HepG2 (cell line): ENCODE data around the gene PPP1R18. TPM values are rescaled to one million over a fixed set of nuclear protein-coding genes. Genes with fewer than 3 reads are reported as not detected.

Experiments
- ATAC-seq: fragments of 200-7000 bp; cut with Tn5 transposase; 3 replicates; pipeline ENCODE4 v1.9.1; 2020; ENCODE audit warnings: mild to moderate bottlenecking, moderate library complexity
- BruUV-seq: library from RNA; stranded (reverse); fragments of 400-500 nt; replicated peaks from 2 replicates; lab custom pipeline; 2021; lab: Mats Ljungman, UMichigan
- CTCF ChIA-PET: fragments of 300-600 bp; formaldehyde crosslinking; extraction: SDS; loops from one replicate; lab custom pipeline; 2021; ENCODE audit warnings: low total read pairs, inconsistent platforms, low intra/inter-chr PET ratio; lab: Yijun Ruan, JAX
- POLR2A ChIA-PET: fragments of 350-600 bp; sonication (Branson Sonifier 250); formaldehyde crosslinking; loops from one replicate; lab custom pipeline; 2020; ENCODE audit warnings: antibody characterized with exemption, inconsistent platforms; lab: Yijun Ruan, JAX
- DNase-seq: peaks from one replicate; pipeline ENCODE4 v3.0.0-alpha.2; 2015; ENCODE audit warnings: low spot score
- FAIRE-seq: peaks from 3 replicates; lab custom pipeline; 2011; peaks lifted over from hg19 to GRCh38; lab: Jason Lieb, UNC
- H2AFZ ChIP-seq: one replicate; pipeline ENCODE4 v1.6.1; 2011; ENCODE audit warnings: low read length, inconsistent platforms
- H3K27ac ChIP-seq: fragments of 300-600 bp; 3 replicates; pipeline ENCODE4 v1.8.0; 2011; ENCODE audit warnings: mixed run types, mild to moderate bottlenecking, mixed read lengths, low read length, inconsistent platforms; ENCODE audit not compliant: insufficient read depth; ENCODE audit errors: extremely low read length
- H3K27me3 ChIP-seq, 2 experiments: fragments of 200-600 bp in 1 of 2; 2 replicates in 1 of 2; 3 replicates in 1 of 2; pipeline versions ENCODE4 v1.6.0 to v1.8.0; 2011; ENCODE audit warnings: low read length in 2 of 2, mild to moderate bottlenecking in 2 of 2, moderate library complexity in 2 of 2, inconsistent platforms in 1 of 2; ENCODE audit not compliant: insufficient read depth in 2 of 2, control insufficient read depth in 1 of 2
- H3K36me3 ChIP-seq, 2 experiments: fragments of 200-600 bp in 1 of 2; replicated peaks in 1 of 2; 2 replicates in 1 of 2; 3 replicates in 1 of 2; pipeline versions ENCODE4 v1.5.1 to v1.8.0; 2011; ENCODE audit warnings: low read length in 2 of 2, inconsistent platforms in 1 of 2; ENCODE audit not compliant: insufficient read depth in 2 of 2, control insufficient read depth in 1 of 2
- H3K4me1 ChIP-seq: 2 replicates; pipeline ENCODE4 v1.5.1; 2012; ENCODE audit warnings: low read length, inconsistent platforms; ENCODE audit not compliant: insufficient read depth
- H3K4me2 ChIP-seq: 2 replicates; pipeline ENCODE4 v1.6.0; 2011; ENCODE audit warnings: low read depth, low read length, inconsistent platforms
- H3K4me3 ChIP-seq, 3 experiments: fragments of 200-600 bp in 1 of 3; sonication (generic), shearing (Covaris generic) in 1 of 3; replicated peaks in 1 of 3; 2 replicates each; pipeline ENCODE4 v1.5.1; 2011 to 2016; ENCODE audit warnings: low read length in 3 of 3, inconsistent platforms in 2 of 3, low read depth in 2 of 3, mild to moderate bottlenecking in 2 of 3, control low read depth in 1 of 3, mixed read lengths in 1 of 3; ENCODE audit not compliant: insufficient read depth in 1 of 3
- H3K79me2 ChIP-seq: one replicate; pipeline ENCODE4 v1.6.1; 2011; ENCODE audit warnings: low read length, inconsistent platforms; ENCODE audit not compliant: insufficient read depth
- H3K9ac ChIP-seq: 2 replicates; pipeline ENCODE4 v1.6.0; 2011; ENCODE audit warnings: mild to moderate bottlenecking, low read depth, low read length, inconsistent platforms; ENCODE audit not compliant: insufficient read depth
- H3K9me3 ChIP-seq: 2 replicates; pipeline ENCODE4 v1.5.1; 2012; ENCODE audit warnings: mild to moderate bottlenecking, low read length
- H4K20me1 ChIP-seq: 2 replicates; pipeline ENCODE4 v1.6.0; 2011; ENCODE audit warnings: inconsistent platforms, mild to moderate bottlenecking, low read length, moderate library complexity; ENCODE audit not compliant: insufficient read depth
- MTA1 ChIP-seq: sonication (generic); formaldehyde crosslinking; IDR thresholded peaks from 2 replicates; pipeline ENCODE4 v1.4.0; 2020; ENCODE audit warnings: missing genetic modification reagents, mild to moderate bottlenecking, borderline replicate concordance
- PRPF4 ChIP-seq: fragments of 200-400 bp; formaldehyde crosslinking; IDR thresholded peaks from 2 replicates; pipeline ENCODE4 v1.6.1; 2016; ENCODE audit warnings: low read length, low read depth; ENCODE audit not compliant: poor library complexity, severe bottlenecking
- SIN3B ChIP-seq: fragments of 150-350 bp; IDR thresholded peaks from 2 replicates; pipeline ENCODE4 v1.6.1; 2014; ENCODE audit warnings: low read length
- SRSF1 ChIP-seq: fragments of 200-400 bp; formaldehyde crosslinking; optimal IDR thresholded peaks from 2 replicates; pipeline ENCODE3; 2017; ENCODE audit warnings: mild to moderate bottlenecking, low read depth, low read length, moderate library complexity
- ZNF256 ChIP-seq: sonication (generic); formaldehyde crosslinking; conservative IDR thresholded peaks from 2 replicates; pipeline ENCODE4 v1.4.0; 2020; ENCODE audit warnings: missing genetic modification reagents
- ZNF713 ChIP-seq: sonication (generic); formaldehyde crosslinking; IDR thresholded peaks from 2 replicates; pipeline ENCODE4 v1.4.0; 2020; ENCODE audit warnings: mild to moderate bottlenecking, missing genetic modification reagents
- ZNF816 ChIP-seq: sonication (generic); formaldehyde crosslinking; IDR thresholded peaks from 2 replicates; pipeline ENCODE4 v1.8.0; 2022; ENCODE audit warnings: missing genetic modification reagents, mild to moderate bottlenecking, borderline replicate concordance
- ZNF83 ChIP-seq: sonication (generic); formaldehyde crosslinking; IDR thresholded peaks from 2 replicates; pipeline ENCODE4 v1.4.0; 2020; ENCODE audit warnings: missing genetic modification reagents, mild to moderate bottlenecking, borderline replicate concordance
- WGBS: methylation state at CpG from one replicate; pipeline ENCODE4 v1.1.6; 2017; ENCODE audit warnings: low lambda C conversion rate; 5-methylcytosine and 5-hydroxymethylcytosine counted together
- in situ Hi-C: cut with HindIII; loops from 2 replicates; pipeline ENCODE4 v1.10.0; 2017; ENCODE audit warnings: low pct_unique_long_range_greater_than_20kb; ENCODE audit not compliant: extremely low pct_ligation_motif_present
- intact Hi-C: fragments of 100-400 bp; cut with micrococcal nuclease; formaldehyde crosslinking; loops from one replicate; pipeline ENCODE4 v1.10.0; 2022; ENCODE audit not compliant: unreplicated experiment
- polyA plus RNA-seq, 8 experiments: library from polyadenylated mRNA; depleted of rRNA in 3 of 8; stranded (reverse) in 7 of 8; unstranded in 1 of 8; fragments of >200 nt; fragmentation: Illumina TruSeq in 4 of 8; extraction: Trizol in 4 of 8; gene quantifications; 2 replicates each; pipeline versions ENCODE4 v1.2.1 to v1.2.3, GENCODE V29; 2011 to 2016; ENCODE audit warnings: low read depth in 4 of 8, missing spikeins in 1 of 8, mixed read lengths in 1 of 8; ENCODE audit not compliant: insufficient read depth in 1 of 8
- total RNA-seq, 5 experiments: library from RNA; depleted of rRNA; stranded (reverse); fragments of >200 nt; fragmentation: Illumina TruSeq; extraction: Trizol; gene quantifications; 2 replicates each; pipeline ENCODE4 v1.2.3, GENCODE V29; 2016; ENCODE audit warnings: low read depth in 1 of 5
- TF ChIP-seq, protein P1 (sequence below): sonication (generic); formaldehyde crosslinking; IDR thresholded peaks from 2 replicates; pipeline ENCODE4 v1.4.0; 2020; ENCODE audit warnings: missing genetic modification reagents
- TF ChIP-seq, protein P2 (sequence below): sonication (generic); formaldehyde crosslinking; conservative IDR thresholded peaks from 2 replicates; pipeline ENCODE4 v1.5.0; 2020; ENCODE audit warnings: missing genetic modification reagents
- TF ChIP-seq, protein P3 (sequence below), 2 experiments: sonication (generic) in 1 of 2; formaldehyde crosslinking in 1 of 2; IDR thresholded peaks; 2 replicates each; pipeline versions ENCODE4 v1.6.1 to v1.9.0; 2014 to 2022; ENCODE audit warnings: antibody characterized with exemption in 1 of 2, borderline replicate concordance in 1 of 2, inconsistent platforms in 1 of 2, low read depth in 1 of 2, missing genetic modification reagents in 1 of 2
- TF ChIP-seq, protein P4 (sequence below): sonication (generic); formaldehyde crosslinking; IDR thresholded peaks from 2 replicates; pipeline ENCODE4 v1.5.0; 2020; ENCODE audit warnings: mild to moderate bottlenecking, missing genetic modification reagents

The PPP1R18 gene
- total and polyA plus RNA-seq, 2 of the 13 experiments (the other 11 are each of a cell fraction or from before 2014, with no cell fraction given) = 4.9 to 9.2 TPM

DNA sequence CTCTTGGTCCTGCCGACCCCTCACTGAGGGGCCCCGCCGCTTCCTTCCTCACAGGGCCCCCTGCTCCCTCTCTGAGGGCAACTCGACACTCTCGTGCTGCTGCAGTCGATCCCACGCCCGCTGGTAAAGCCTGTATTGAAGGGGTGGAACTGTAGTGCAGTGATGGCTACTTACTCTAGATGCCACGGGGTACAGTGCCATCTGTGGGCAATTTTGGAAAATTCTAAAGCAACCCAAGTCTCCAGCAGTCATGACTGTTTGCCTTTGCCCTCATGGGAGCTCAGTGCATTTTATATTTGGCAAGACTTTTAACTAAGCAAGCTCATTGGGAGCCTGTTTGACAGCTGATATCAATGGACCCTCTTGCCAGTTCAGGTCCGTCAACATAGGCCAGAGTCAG lies 46.0 kb downstream of the PPP1R18 start:
- POLR2A ChIA-PET = interaction anchor here (1.6 to 1.8 kb wide), 3 partner anchors 13 to 23 kb away, joined by 4 to 16 read pairs (median 5); partner anchors contain the start of genes MRPS18B and PPP1R10
- Histone ChIP-seq H3K9ac (no peak overlapping the region), H3K9me3 (no peaks in the 10 kb centered on the region), H3K79me2 (peaks cover 2% of the 10 kb centered on the region), H4K20me1 (no peaks in the 10 kb centered on the region), H3K27me3 (no peaks in the 10 kb centered on the region), H2AFZ (no peak overlapping the region), H3K4me2 (no peak overlapping the region), H3K27ac (no peak overlapping the region)
- DNase-seq = no peak
- WGBS = 96% methylated on average over 10 of the region's 10 CpGs
- intact Hi-C loops (no loop called here), in situ Hi-C loops (no loop called here)
- no TSS peak for BruUV-seq
- CTCF ChIA-PET = no interaction called here
- TF ChIP-seq, protein P1, sequence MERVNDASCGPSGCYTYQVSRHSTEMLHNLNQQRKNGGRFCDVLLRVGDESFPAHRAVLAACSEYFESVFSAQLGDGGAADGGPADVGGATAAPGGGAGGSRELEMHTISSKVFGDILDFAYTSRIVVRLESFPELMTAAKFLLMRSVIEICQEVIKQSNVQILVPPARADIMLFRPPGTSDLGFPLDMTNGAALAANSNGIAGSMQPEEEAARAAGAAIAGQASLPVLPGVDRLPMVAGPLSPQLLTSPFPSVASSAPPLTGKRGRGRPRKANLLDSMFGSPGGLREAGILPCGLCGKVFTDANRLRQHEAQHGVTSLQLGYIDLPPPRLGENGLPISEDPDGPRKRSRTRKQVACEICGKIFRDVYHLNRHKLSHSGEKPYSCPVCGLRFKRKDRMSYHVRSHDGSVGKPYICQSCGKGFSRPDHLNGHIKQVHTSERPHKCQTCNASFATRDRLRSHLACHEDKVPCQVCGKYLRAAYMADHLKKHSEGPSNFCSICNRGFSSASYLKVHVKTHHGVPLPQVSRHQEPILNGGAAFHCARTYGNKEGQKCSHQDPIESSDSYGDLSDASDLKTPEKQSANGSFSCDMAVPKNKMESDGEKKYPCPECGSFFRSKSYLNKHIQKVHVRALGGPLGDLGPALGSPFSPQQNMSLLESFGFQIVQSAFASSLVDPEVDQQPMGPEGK (CRISPR knock-in tag) = no peak
- TF ChIP-seq, protein P2, sequence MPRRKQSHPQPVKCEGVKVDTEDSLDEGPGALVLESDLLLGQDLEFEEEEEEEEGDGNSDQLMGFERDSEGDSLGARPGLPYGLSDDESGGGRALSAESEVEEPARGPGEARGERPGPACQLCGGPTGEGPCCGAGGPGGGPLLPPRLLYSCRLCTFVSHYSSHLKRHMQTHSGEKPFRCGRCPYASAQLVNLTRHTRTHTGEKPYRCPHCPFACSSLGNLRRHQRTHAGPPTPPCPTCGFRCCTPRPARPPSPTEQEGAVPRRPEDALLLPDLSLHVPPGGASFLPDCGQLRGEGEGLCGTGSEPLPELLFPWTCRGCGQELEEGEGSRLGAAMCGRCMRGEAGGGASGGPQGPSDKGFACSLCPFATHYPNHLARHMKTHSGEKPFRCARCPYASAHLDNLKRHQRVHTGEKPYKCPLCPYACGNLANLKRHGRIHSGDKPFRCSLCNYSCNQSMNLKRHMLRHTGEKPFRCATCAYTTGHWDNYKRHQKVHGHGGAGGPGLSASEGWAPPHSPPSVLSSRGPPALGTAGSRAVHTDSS = no peak
- TF ChIP-seq, protein P3, sequence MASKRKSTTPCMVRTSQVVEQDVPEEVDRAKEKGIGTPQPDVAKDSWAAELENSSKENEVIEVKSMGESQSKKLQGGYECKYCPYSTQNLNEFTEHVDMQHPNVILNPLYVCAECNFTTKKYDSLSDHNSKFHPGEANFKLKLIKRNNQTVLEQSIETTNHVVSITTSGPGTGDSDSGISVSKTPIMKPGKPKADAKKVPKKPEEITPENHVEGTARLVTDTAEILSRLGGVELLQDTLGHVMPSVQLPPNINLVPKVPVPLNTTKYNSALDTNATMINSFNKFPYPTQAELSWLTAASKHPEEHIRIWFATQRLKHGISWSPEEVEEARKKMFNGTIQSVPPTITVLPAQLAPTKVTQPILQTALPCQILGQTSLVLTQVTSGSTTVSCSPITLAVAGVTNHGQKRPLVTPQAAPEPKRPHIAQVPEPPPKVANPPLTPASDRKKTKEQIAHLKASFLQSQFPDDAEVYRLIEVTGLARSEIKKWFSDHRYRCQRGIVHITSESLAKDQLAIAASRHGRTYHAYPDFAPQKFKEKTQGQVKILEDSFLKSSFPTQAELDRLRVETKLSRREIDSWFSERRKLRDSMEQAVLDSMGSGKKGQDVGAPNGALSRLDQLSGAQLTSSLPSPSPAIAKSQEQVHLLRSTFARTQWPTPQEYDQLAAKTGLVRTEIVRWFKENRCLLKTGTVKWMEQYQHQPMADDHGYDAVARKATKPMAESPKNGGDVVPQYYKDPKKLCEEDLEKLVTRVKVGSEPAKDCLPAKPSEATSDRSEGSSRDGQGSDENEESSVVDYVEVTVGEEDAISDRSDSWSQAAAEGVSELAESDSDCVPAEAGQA (IDR thresholded peaks at IDR 0.05; ENCODE audit: low read depth) = no peak
- TF ChIP-seq, protein P3 (CRISPR knock-in tag; IDR thresholded peaks at IDR 0.05; ENCODE audit: borderline replicate concordance) = no peak
- TF ChIP-seq ZNF713 (no peak), ZNF256 (CRISPR knock-in tag) (no peak), ZNF83 (CRISPR knock-in tag) (no peak), MTA1 (CRISPR knock-in tag) (no peak), SRSF1 (no peak), SIN3B (no peak), PRPF4 (no peak), ZNF816 (CRISPR knock-in tag) (no peak)
- TF ChIP-seq, protein P4, sequence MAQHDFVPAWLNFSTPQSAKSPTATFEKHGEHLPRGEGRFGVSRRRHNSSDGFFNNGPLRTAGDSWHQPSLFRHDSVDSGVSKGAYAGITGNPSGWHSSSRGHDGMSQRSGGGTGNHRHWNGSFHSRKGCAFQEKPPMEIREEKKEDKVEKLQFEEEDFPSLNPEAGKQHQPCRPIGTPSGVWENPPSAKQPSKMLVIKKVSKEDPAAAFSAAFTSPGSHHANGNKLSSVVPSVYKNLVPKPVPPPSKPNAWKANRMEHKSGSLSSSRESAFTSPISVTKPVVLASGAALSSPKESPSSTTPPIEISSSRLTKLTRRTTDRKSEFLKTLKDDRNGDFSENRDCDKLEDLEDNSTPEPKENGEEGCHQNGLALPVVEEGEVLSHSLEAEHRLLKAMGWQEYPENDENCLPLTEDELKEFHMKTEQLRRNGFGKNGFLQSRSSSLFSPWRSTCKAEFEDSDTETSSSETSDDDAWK (CRISPR knock-in tag) = no peak
- TF ChIP-seq, all 625 proteins: peak for 0
- H3K4me3 ChIP-seq = no peak overlapping the region
- peaks cover 32% of the 10 kb centered on the region for H3K4me1 ChIP-seq
- no peak for ATAC-seq
- no peak for FAIRE-seq
- peaks cover 14 to 48% of the 10 kb centered on the region in 2 experiments for H3K36me3 ChIP-seq
